A549 (cell line): Measurements from ENCODE around the gene ITPR3. TPM values are rescaled to one million over a fixed set of nuclear protein-coding genes. Genes with fewer than 3 reads are reported as not detected.

Experiments
- ATAC-seq, 2 experiments: fragments of 200-7000 bp in 1 of 2; fragments of >200 bp in 1 of 2; cut with Nextera tagmentation in 1 of 2; cut with Tn5 transposase in 1 of 2; 3 replicates each; pipeline versions ENCODE4 v1.8.0 to v1.9.1; 2018 to 2020; ENCODE audit warnings: mild to moderate bottlenecking in 1 of 2, moderate library complexity in 1 of 2
- CTCF ChIA-PET: fragments of 300-600 bp; sonication (Branson Sonifier 250); formaldehyde crosslinking; extraction: SDS; loops from one replicate; lab custom pipeline; 2021; ENCODE audit warnings: antibody characterized with exemption, inconsistent platforms; lab: Yijun Ruan, JAX
- POLR2A ChIA-PET: fragments of 350-600 bp; formaldehyde crosslinking; extraction: SDS; loops from one replicate; lab custom pipeline; 2021; ENCODE audit warnings: antibody characterized with exemption, inconsistent platforms; lab: Yijun Ruan, JAX
- DNase-seq, 2 experiments: peaks; one replicate each; pipeline versions ENCODE4 v3.0.0 to v3.0.0-alpha.2; 2011 to 2016; ENCODE audit warnings: low read depth in 1 of 2, low spot score in 1 of 2
- FAIRE-seq: peaks from 2 replicates; lab custom pipeline; 2011; peaks lifted over from hg19 to GRCh38; lab: Jason Lieb, UNC
- H3K27ac ChIP-seq, 2 experiments: fragments of >200 bp; sonication (Bioruptor Twin); formaldehyde crosslinking; 3 replicates each; pipeline ENCODE4 v1.5.1; 2016 to 2017
- H3K4me1 ChIP-seq: fragments of >200 bp; sonication (Bioruptor Twin); formaldehyde crosslinking; 3 replicates; pipeline ENCODE4 v1.6.1; 2016
- H3K4me2 ChIP-seq: fragments of >200 bp; sonication (Bioruptor Twin); formaldehyde crosslinking; 3 replicates; pipeline ENCODE4 v1.6.1; 2016
- H3K4me3 ChIP-seq: fragments of >200 bp; sonication (Bioruptor Twin); formaldehyde crosslinking; 3 replicates; pipeline ENCODE4 v1.5.1; 2016
- H3K9me3 ChIP-seq: fragments of >200 bp; sonication (Bioruptor Twin); formaldehyde crosslinking; 3 replicates; pipeline ENCODE4 v1.6.1; 2016
- BHLHE40 ChIP-seq: IDR thresholded peaks from 2 replicates; pipeline ENCODE4 v1.6.1; 2012; ENCODE audit warnings: low read depth, low read length, inconsistent platforms
- CBX2 ChIP-seq: fragments of 200-600 bp; sonication (generic); IDR thresholded peaks from 2 replicates; pipeline ENCODE4 v1.6.1; 2016; ENCODE audit warnings: low read depth, mild to moderate bottlenecking, borderline replicate concordance
- CHD2 ChIP-seq: fragments of 150-350 bp; IDR thresholded peaks from 2 replicates; pipeline ENCODE4 v1.6.1; 2014; ENCODE audit warnings: low read length; ENCODE audit not compliant: partially characterized antibody
- CHD4 ChIP-seq: fragments of 200-600 bp; sonication (generic); IDR thresholded peaks from 2 replicates; pipeline ENCODE4 v1.6.1; 2016; ENCODE audit warnings: antibody characterized with exemption, mild to moderate bottlenecking, borderline replicate concordance
- CTCF ChIP-seq: fragments of >200 bp; sonication (Bioruptor Twin); formaldehyde crosslinking; IDR thresholded peaks from 3 replicates; pipeline ENCODE4 v1.5.1; 2016
- EHF ChIP-seq: fragments of 250-450 bp; sonication (Bioruptor Pico); IDR thresholded peaks from 2 replicates; pipeline ENCODE4 v1.5.0; 2020; ENCODE audit warnings: mild to moderate bottlenecking
- ELK1 ChIP-seq: fragments of 150-350 bp; IDR thresholded peaks from 2 replicates; pipeline ENCODE4 v1.6.1; 2014; ENCODE audit warnings: low read depth, mild to moderate bottlenecking, low read length
- HDAC2 ChIP-seq: fragments of 200-600 bp; sonication (generic); IDR thresholded peaks from 2 replicates; pipeline ENCODE4 v1.6.1; 2016
- HOXB5 ChIP-seq: fragments of 250-450 bp; sonication (Bioruptor Pico); IDR thresholded peaks from 2 replicates; pipeline ENCODE4 v1.5.0; 2020; ENCODE audit warnings: mild to moderate bottlenecking, moderate library complexity
- JUN ChIP-seq, 2 experiments: fragments of >200 bp; sonication (Bioruptor Twin); formaldehyde crosslinking; IDR thresholded peaks; 2 replicates in 1 of 2; 3 replicates in 1 of 2; pipeline ENCODE4 v1.6.1; 2016 to 2017
- JUNB ChIP-seq: fragments of >200 bp; sonication (Bioruptor Twin); formaldehyde crosslinking; IDR thresholded peaks from 2 replicates; pipeline ENCODE4 v1.6.1; 2016
- KDM5A ChIP-seq: fragments of 200-600 bp; sonication (generic); IDR thresholded peaks from 2 replicates; pipeline ENCODE4 v1.6.1; 2016; ENCODE audit warnings: antibody characterized with exemption, mild to moderate bottlenecking
- NPAS2 ChIP-seq: fragments of 250-450 bp; sonication (Bioruptor Pico); IDR thresholded peaks from 2 replicates; pipeline ENCODE4 v1.8.0; 2022; ENCODE audit warnings: mild to moderate bottlenecking, moderate library complexity, borderline replicate concordance
- REST ChIP-seq: fragments of 200-600 bp; sonication (generic); IDR thresholded peaks from 2 replicates; pipeline ENCODE4 v1.6.1; 2016; ENCODE audit warnings: antibody characterized with exemption, mild to moderate bottlenecking, moderate library complexity
- TFCP2L1 ChIP-seq: fragments of 250-450 bp; sonication (Bioruptor Pico); IDR thresholded peaks from 2 replicates; pipeline ENCODE4 v1.5.0; 2021; ENCODE audit warnings: mild to moderate bottlenecking
- USF2 ChIP-seq: fragments of 450-650 bp; IDR thresholded peaks from 2 replicates; pipeline ENCODE4 v1.6.1; 2014; ENCODE audit warnings: antibody characterized with exemption
- ZFP36 ChIP-seq: fragments of 450-650 bp; IDR thresholded peaks from 2 replicates; pipeline ENCODE4 v1.6.1; 2014; ENCODE audit warnings: borderline replicate concordance; ENCODE audit not compliant: partially characterized antibody
- ZNF302 ChIP-seq: fragments of 250-450 bp; sonication (Bioruptor Pico); IDR thresholded peaks from 2 replicates; pipeline ENCODE4 v1.9.0; 2021; ENCODE audit warnings: inconsistent platforms, mild to moderate bottlenecking, moderate library complexity
- ZSCAN20 ChIP-seq: fragments of 250-450 bp; sonication (Bioruptor Pico); IDR thresholded peaks from 2 replicates; pipeline ENCODE4 v1.8.0; 2022; ENCODE audit warnings: mild to moderate bottlenecking, moderate library complexity
- WGBS: methylation state at CpG from one replicate; pipeline ENCODE4 v1.1.6; 2017; ENCODE audit errors: missing lambda C conversion rate; 5-methylcytosine and 5-hydroxymethylcytosine counted together
- polyA plus RNA-seq, 4 experiments: library from polyadenylated mRNA; depleted of rRNA in 3 of 4; stranded (reverse); fragments of >200 nt; fragmentation: RNase III in 1 of 4; extraction: RNeasy Plus Mini Kit Qiagen cat#74134 plus additional on column Dnase treatment in 1 of 4; gene quantifications; 2 replicates in 3 of 4; 3 replicates in 1 of 4; pipeline ENCODE4 v1.2.3, GENCODE V29; 2011 to 2017

Gene ITPR3
- polyA plus RNA-seq, 2 of the 4 experiments (the other 2 are of a cell fraction), result 17.6 to 20.8 TPM

- no peak overlapping the region for H3K4me3 ChIP-seq
- TF ChIP-seq BHLHE40, result no peak
- no peak for TF ChIP-seq CTCF
- no peak for TF ChIP-seq JUNB
- no peak for TF ChIP-seq ZFP36
- no peak for TF ChIP-seq JUN (IDR thresholded peaks at IDR 0.05)
- H3K4me2 ChIP-seq, result no peak overlapping the region
- no peaks in the 10 kb centered on the region for H3K9me3 ChIP-seq
- FAIRE-seq (no peak), DNase-seq (no peak), ATAC-seq (no peak)
- H3K4me1 ChIP-seq, result no peaks in the 10 kb centered on the region
- CTCF ChIA-PET, result interaction anchor here (1.0 to 1.3 kb wide), 2 partner anchors 43 to 435 kb away, joined by 3 to 5 read pairs; no protein-coding TSS in a partner anchor
- 75% methylated on average over 11 of the region's 11 CpGs for WGBS
- POLR2A ChIA-PET, result no interaction called here
- H3K27ac ChIP-seq, result no peak overlapping the region
These were observed 98.3 kb downstream of the ITPR3 start for GRCh38 chr6:33719326-33719987.

GRCh38 chr6:33720998-33721397 is 99.9 kb downstream of the ITPR3 start:
- Histone ChIP-seq H3K9me3 (no peaks in the 10 kb centered on the region), H3K4me3 (no peak overlapping the region), H3K4me1 (no peaks in the 10 kb centered on the region), H3K27ac (no peak overlapping the region), H3K4me2 (no peak overlapping the region)
- ChIA-PET CTCF (interaction anchor here (1.0 kb wide), 1 partner anchor 22 kb away, joined by 3 read pairs; no protein-coding TSS in a partner anchor), POLR2A (no interaction called here)
- TF ChIP-seq KDM5A (no peak), HOXB5 (CRISPR knock-in tag) (no peak), EHF (CRISPR knock-in tag) (no peak), HDAC2 (no peak), USF2 (no peak), JUN (IDR thresholded peaks at IDR 0.05) (no peak), CHD2 (no peak), NPAS2 (CRISPR knock-in tag) (no peak), CHD4 (no peak), JUNB (no peak), ELK1 (no peak), CTCF (no peak), ZNF302 (CRISPR knock-in tag) (no peak), REST (no peak), CBX2 (no peak), TFCP2L1 (CRISPR knock-in tag) (no peak), ZSCAN20 (CRISPR knock-in tag) (no peak), ZFP36 (no peak)
- 21% methylated on average over 1 of the region's 1 CpG for WGBS
- DNase-seq (no peak), ATAC-seq (no peak), FAIRE-seq (no peak)
